Stimulated activated CD4-positive, alpha-beta T cell treated with anti-CD3 and anti-CD28 coated beads, TNF-alpha, amount 100 ng/mL, for 24 hours (primary cell): ENCODE results near the gene KCTD16.

Source experiments
- DNase-seq, 3 experiments: peaks; one replicate each; pipeline ENCODE4 v3.0.0-alpha.2; 2020; ENCODE audit warnings: low read depth in 3 of 3

KCTD16 gene

DNA sequence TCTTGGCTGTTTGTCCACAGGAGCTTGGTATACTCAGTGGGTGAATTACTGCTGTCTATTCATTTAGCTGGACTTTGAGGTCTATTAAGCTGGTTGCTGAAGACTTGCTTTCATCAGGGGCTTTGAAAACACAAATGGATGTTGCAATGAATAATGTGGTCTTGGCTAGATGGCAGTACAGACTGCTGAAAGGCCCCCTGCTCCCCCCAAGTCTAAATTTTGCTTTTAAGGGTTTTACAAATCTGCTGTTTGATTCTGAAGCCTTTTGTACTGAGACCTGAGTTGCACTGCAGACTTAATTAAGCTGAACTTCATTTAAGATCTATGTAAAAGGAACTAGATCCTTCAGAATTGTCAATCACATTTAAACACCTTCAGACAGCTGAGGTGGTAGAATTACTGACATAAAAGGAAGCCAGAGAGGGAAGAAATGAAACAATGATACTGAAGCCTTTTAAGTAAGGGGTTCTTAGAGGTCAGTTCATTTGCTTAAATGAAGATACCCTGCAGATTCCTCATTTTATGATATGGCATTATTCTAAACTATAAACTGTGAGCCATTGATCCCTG, 37.3 kb downstream of the KCTD16 start:
- no peak for DNase-seq

GRCh38 chr5:144209361-144209760, 38.7 kb downstream of the KCTD16 start:
- DNase-seq: no peak

GRCh38 chr5:144210655-144211054, 40.0 kb downstream of the KCTD16 start:
- no peak for DNase-seq

GRCh38 chr5:144219869-144220268, 49.2 kb downstream of the KCTD16 start:
- no peak for DNase-seq

DNA sequence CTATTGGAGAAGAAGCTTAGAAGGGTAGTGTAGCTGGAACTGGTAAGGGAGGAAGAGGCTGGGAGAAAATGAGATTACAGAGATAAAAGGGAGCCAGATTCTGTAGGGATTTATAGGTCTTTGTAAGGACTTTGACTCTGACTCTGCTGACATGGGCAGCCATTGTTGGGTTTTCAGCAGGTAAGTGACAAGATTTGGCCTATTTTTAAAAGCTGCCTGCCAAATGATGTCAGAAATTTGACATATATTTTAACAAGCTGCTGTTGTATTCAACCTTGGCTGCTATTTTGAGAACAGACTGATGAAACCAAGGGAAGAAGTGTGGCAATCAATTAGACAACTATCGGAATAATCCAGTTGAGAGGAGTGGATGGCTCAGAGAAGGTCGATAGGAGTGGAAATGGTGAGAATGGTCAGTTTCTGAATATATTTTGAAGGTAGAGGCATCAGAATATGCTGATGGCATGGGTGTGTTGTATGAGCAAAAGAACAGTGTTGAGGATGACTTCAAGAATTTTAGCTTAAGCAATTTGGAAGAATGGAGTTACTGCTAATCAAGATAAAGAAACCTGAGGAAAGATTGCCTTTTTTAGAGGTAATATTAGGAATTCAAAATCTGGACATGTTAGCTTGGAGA, 56.8 kb downstream of the KCTD16 start:
- DNase-seq: no peak

- no peak for DNase-seq
Measured at GRCh38 chr5:144230806-144231205, 60.1 kb downstream of the KCTD16 start.

DNA sequence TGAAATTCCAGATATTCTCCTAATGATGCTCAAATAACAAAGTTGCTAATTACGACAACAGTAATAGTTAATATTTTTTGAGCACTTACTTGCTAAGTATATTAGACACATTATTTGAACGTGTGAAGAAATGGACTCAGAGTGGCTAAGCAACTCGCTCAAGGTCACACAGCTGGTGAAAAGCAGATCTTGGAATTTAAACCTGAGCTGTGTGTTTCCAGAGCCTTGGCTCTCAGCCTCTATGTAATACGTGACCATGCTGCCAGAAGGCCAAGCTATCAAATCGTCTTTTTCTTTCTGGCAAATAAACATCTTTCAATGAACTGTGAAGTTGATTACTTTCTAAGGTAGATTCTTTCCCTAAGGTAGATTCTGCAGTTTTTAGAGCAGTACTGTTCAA, 61.6 kb downstream of the KCTD16 start:
- DNase-seq: no peak

DNA sequence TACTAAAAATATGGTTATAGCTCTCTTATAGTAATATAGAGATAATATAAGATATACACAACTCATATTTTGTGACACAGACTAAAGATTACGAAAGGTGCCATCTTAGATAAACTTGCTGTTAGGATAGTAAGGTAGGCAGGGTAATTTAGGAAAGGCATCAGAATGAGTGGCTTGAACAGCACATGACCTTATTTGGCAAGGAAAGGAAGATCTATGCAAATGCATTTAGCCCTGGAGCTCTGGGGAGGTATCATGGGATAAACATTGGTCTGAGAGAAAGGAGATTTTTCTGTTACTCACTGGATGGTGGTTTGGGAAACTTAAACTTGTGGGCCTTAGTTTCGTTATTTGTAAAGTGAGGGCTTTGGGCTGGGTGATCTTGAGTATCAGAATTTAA, 65.8 kb downstream of the KCTD16 start:
- no peak for DNase-seq

GRCh38 chr5:144237851-144238250, 67.2 kb downstream of the KCTD16 start:
- no peak for DNase-seq

DNA sequence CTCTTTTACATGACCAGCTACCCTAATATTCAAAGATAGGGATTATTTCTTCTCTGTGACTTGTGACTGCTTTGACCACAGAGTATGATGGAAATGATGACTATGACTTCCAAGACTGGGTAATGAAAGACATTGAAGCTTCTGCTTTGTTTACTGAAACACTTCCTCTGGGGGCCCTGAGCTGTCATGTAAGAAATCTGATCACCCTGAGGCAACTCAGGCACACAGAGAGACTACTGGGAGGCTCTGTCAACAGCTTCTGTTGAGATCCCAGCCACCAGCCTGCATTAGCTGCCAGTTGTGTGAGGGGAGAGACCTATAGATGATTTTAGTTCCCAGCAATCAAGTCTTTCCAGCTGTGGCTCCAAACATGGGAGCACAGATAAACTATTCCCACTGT, 76.5 kb downstream of the KCTD16 start:
- no peak for DNase-seq

GRCh38 chr5:144248015-144248414, 77.3 kb downstream of the KCTD16 start:
- no peak for DNase-seq

DNA sequence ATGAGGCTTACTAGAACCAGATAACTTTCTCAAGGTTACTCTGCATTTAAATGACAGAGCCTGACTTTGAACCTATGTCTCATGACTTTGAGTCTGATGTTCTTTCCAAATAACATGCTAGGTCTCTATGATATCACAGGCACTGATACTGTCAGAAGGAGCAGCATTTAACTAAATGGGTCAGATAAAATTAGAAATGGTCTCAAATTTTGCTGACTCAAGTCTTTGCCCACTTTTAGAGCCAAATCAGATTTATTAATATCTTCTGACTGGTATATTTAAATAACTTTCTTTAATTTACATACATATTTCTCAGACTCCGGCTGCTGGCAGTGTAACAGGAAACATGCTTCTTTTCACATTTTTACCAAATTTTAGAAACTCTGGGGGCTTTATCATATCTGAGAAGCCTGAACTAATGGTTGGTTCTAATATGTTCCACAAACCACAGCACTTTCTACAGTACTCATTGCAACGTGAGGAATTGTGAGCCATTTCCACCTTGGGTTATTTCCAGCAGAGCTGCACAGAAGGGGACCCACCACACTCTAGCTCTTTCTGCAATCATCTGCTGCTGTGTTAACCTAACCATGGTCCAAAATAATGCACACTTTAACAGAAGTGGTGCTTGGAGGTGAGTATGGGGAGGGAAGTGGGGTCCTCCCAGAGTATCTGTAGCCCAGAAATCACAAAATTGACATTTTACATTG, 79.2 kb downstream of the KCTD16 start:
- no peak for DNase-seq

- DNase-seq: no peak
Measured at GRCh38 chr5:144254552-144254951, 83.9 kb downstream of the KCTD16 start.

DNA sequence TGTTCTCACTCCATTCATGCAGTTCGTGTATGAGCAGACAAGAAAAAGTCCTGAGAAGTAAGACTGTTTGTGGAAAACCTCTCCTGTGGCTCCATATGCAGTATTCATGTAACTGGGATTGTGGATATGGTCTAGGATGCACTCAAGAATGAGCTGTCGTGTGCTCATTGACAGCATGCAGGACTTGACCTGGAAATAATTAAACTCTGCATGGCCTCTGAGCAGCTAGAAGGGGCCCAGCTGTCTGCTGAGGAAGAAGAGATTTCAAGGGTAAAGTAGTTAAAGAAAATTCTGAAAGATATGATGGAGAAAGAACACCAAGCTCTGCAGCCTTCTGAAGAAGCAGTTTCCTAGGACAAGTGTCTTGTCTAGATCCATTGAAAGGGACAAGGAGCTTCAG, 89.4 kb downstream of the KCTD16 start:
- no peak for DNase-seq

- no peak for DNase-seq
Measured at GRCh38 chr5:144265643-144266247, 95.1 kb downstream of the KCTD16 start.

GRCh38 chr5:144267961-144268513, 97.4 kb downstream of the KCTD16 start:
- no peak for DNase-seq

DNA sequence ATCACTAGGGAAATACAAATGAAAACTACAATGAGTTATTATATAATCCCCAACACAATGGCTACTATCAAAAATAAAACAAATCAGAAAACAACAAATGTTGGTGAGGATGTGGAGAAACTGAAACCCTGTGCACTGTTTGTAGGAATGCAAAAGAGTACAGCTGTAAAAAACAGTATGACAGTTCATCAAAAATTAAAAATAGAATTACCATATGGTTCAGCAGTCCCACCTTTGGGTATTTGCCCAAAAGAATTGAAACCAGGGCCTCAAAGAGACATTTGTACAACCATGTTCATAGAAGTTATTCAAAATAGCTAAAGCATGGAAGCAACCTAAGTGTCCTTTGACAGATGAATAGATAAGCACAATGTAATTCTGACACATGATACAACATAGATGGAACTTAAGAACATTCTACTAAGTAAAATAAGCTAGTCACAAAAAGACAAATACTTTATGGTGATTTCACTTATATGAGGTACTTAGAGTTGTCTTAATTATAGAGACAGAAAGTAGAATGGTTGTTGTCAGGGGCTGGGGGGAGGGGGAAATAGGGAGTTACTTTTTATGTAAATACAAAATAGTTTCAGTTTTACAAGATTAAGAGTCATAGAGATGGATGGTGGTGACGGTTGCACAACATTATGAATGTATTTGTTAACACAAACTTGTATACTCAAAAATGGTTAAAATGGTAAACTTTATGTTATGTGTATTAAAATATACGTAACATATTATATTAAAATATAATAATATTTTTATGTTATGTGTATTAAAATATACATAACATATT, 102.8 kb downstream of the KCTD16 start:
- no peak for DNase-seq

DNA sequence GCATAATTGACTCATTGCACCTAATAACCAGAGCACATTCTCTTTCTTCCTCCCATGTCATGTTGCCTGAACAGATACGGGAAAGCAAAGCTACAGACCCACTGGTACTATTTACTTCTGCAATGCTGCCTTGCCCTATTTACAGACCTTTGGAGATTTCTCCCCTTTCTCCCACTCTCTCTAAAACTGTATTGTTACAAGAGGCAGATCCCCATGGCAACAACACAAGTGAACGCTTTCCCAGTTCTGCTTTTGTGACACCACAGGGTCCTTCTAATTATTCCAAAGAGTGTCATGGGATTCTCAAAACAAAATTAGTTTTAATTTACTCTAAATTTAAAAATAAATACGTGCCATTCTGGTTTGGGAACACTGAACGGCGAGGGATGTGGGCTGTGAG, 104.7 kb downstream of the KCTD16 start:
- DNase-seq: no peak

DNA sequence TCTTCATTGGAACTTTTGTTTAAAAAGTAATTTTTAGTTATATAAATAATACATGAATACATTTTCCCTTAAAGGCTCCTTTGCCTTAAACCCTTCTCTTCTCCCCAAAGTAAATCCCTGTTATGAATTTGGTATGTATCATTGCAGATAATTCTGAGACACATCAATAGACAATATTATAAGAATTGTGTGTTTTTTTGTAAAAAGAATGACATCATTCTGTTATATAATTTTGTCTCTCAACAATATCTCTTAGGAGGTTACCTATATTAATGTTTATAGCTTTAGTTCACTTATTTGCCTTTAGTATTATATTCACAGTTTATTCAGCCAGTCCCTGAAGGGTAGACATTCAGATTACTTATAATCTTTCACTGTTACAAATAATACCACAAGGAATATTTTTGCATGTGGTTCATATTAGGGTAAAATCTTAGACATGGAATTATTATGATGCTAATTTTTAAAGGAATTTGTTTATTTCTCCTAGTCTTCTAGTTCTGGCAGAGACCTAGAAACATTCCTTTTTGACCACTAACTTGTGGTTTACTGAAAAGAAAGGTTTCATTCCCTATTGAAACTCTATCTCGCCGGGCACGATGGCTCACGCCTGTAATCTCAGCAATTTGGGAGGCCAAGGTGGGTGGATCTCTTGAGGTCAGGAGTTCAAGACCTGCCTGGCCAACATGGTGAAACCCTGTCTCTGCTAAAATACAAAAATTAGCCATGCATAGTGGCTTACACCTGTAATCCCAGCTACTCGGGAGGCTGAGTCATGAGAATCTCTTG, 105.6 kb downstream of the KCTD16 start:
- no peak for DNase-seq

- no peak for DNase-seq
Measured at GRCh38 chr5:144281784-144282183, 111.1 kb downstream of the KCTD16 start.

DNA sequence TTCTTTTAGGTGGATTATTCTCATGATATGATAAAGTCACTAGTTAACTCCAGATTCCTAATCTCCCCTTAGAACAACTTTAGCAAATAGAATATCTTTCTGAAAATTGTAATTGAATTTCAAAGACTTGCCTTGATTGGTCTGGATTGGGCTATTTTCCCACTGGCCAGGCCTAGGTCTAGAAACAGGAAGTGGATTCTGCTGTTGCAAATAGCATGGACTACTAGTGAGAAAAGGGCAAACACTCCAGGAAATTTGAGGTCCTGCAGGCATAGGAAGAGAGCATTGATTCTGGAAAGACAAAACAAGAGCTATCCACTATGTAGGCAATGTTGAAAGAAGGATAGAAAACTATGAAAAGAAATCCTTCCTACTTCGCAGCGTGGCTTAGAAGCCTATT, 113.4 kb downstream of the KCTD16 start:
- no peak for DNase-seq
